Panc1 (cell line): ENCODE measurements around the gene CEP164. TPM values are rescaled to one million over a fixed set of nuclear protein-coding genes. Genes with fewer than 3 reads are reported as not detected.

Experiments
- ATAC-seq: fragments of 200-7000 bp; cut with Tn5 transposase; 2 replicates; pipeline ENCODE4 v1.9.1; 2020; ENCODE audit warnings: mild to moderate bottlenecking, moderate library complexity
- BruUV-seq: library from RNA; stranded (reverse); fragments of 400-500 nt; replicated peaks from 2 replicates; lab custom pipeline; 2021; lab: Mats Ljungman, UMichigan
- CTCF ChIA-PET: fragments of 300-600 bp; sonication (Branson Sonifier 250); formaldehyde crosslinking; loops from one replicate; lab custom pipeline; 2022; ENCODE audit warnings: antibody characterized with exemption; lab: Charles Lee
- POLR2A ChIA-PET: fragments of 300-600 bp; sonication (Branson Sonifier 250); formaldehyde crosslinking; loops from one replicate; lab custom pipeline; 2022; ENCODE audit warnings: antibody characterized with exemption; lab: Charles Lee
- DNase-seq: peaks from one replicate; pipeline ENCODE4 v3.0.0-alpha.2; 2010; ENCODE audit warnings: low read depth, low spot score
- H3K27ac ChIP-seq: 2 replicates; pipeline ENCODE4 v1.5.1; 2011; ENCODE audit warnings: mild to moderate bottlenecking, low read length, inconsistent platforms
- H3K27me3 ChIP-seq: fragments of 200-500 bp; sonication (Bioruptor generic); 2 replicates; pipeline ENCODE4 v1.6.0; 2014; ENCODE audit warnings: low read length, inconsistent platforms; ENCODE audit not compliant: control insufficient read depth, insufficient read depth
- H3K36me3 ChIP-seq: fragments of 200-500 bp; sonication (Bioruptor generic); 2 replicates; pipeline ENCODE4 v1.5.1; 2014; ENCODE audit warnings: inconsistent platforms, mild to moderate bottlenecking, low read length, moderate library complexity; ENCODE audit not compliant: control insufficient read depth, insufficient read depth
- H3K4me1 ChIP-seq: 2 replicates; pipeline ENCODE4 v1.5.1; 2011; ENCODE audit warnings: inconsistent platforms, mild to moderate bottlenecking, low read length, moderate library complexity; ENCODE audit not compliant: control insufficient read depth, insufficient read depth
- H3K4me3 ChIP-seq, 2 experiments: 2 replicates each; pipeline ENCODE4 v1.5.1; 2011 to 2012; ENCODE audit warnings: low read depth in 2 of 2, low read length in 2 of 2, mild to moderate bottlenecking in 2 of 2, inconsistent platforms in 1 of 2, moderate library complexity in 1 of 2
- H3K9me3 ChIP-seq: fragments of 200-500 bp; sonication (Bioruptor generic); 2 replicates; pipeline ENCODE4 v1.5.1; 2014; ENCODE audit warnings: low read depth, mild to moderate bottlenecking, inconsistent platforms, low read length, moderate library complexity; ENCODE audit not compliant: control insufficient read depth, insufficient read depth
- CTCF ChIP-seq: fragments of 450-650 bp; IDR thresholded peaks from 2 replicates; pipeline ENCODE4 v1.5.1; 2017; ENCODE audit warnings: mild to moderate bottlenecking
- POLR2AphosphoS5 ChIP-seq: IDR thresholded peaks from 2 replicates; pipeline ENCODE4 v1.6.1; 2012; ENCODE audit warnings: mild to moderate bottlenecking, low read depth, low read length, moderate library complexity
- REST ChIP-seq, 2 experiments: IDR thresholded peaks; 2 replicates each; pipeline ENCODE4 v1.6.1; 2011 to 2012; ENCODE audit warnings: low read depth in 2 of 2, control low read depth in 1 of 2, low read length in 1 of 2, mild to moderate bottlenecking in 1 of 2, moderate library complexity in 1 of 2; ENCODE audit not compliant: insufficient read depth in 1 of 2
- SIN3A ChIP-seq: IDR thresholded peaks from 2 replicates; pipeline ENCODE4 v1.6.1; 2012; ENCODE audit warnings: low read depth, mild to moderate bottlenecking, low read length, moderate library complexity, borderline replicate concordance; ENCODE audit not compliant: insufficient read depth
- TCF7L2 ChIP-seq: IDR thresholded peaks from 2 replicates; pipeline ENCODE4 v1.6.1; 2011; ENCODE audit warnings: mild to moderate bottlenecking, low read depth, low read length, inconsistent platforms
- in situ Hi-C: cut with HindIII; loops from 2 replicates; pipeline ENCODE4 v1.10.0; 2016; ENCODE audit warnings: low sequenced_read_pairs, low pct_unique_long_range_greater_than_20kb
- intact Hi-C: fragments of 100-400 bp; cut with micrococcal nuclease; formaldehyde crosslinking; loops from one replicate; pipeline ENCODE4 v1.10.0; 2022; ENCODE audit not compliant: unreplicated experiment
- total RNA-seq: library from RNA; stranded (reverse); gene quantifications from one replicate; pipeline ENCODE4 v1.2.1, GENCODE V29; 2021; ENCODE audit not compliant: unreplicated experiment

The CEP164 gene
- total RNA-seq, 1 experiment from 2014 or later: 75.4 TPM

- no peak for TF ChIP-seq TCF7L2
- TF ChIP-seq SIN3A: no peak
- no peak for TF ChIP-seq CTCF
- no peak for TF ChIP-seq POLR2AphosphoS5
- no peak for TF ChIP-seq REST (IDR thresholded peaks at IDR 0.05; ENCODE audit: insufficient read depth in 1 of 2, low read depth in 2 of 2, low read length in 1 of 2)
- CTCF ChIA-PET: no interaction called here
- H3K27me3 ChIP-seq: no peaks in the 10 kb centered on the region
- intact Hi-C loops (no loop called here), in situ Hi-C loops (no loop called here)
- H3K9me3 ChIP-seq: no peaks in the 10 kb centered on the region
- DNase-seq (no peak), ATAC-seq (no peak)
- H3K4me3 ChIP-seq: no peak overlapping the region
- no peaks in the 10 kb centered on the region for H3K4me1 ChIP-seq
- no TSS peak for BruUV-seq
- POLR2A ChIA-PET: no interaction called here
- H3K27ac ChIP-seq: no peak overlapping the region
- peaks cover 11% of the 10 kb centered on the region for H3K36me3 ChIP-seq
Observed at GRCh38 chr11:117376517-117376916, 48.9 kb downstream of the CEP164 start.

- Histone ChIP-seq H3K27ac (no peak overlapping the region), H3K9me3 (no peaks in the 10 kb centered on the region), H3K4me1 (no peaks in the 10 kb centered on the region), H3K36me3 (peaks cover 11% of the 10 kb centered on the region), H3K4me3 (no peak overlapping the region), H3K27me3 (no peaks in the 10 kb centered on the region)
- in situ Hi-C loops (no loop called here), intact Hi-C loops (no loop called here)
- CTCF ChIA-PET: no interaction called here
- TF ChIP-seq CTCF (no peak), TCF7L2 (no peak), POLR2AphosphoS5 (no peak)
- ATAC-seq (no peak), DNase-seq (no peak)
- no TSS peak for BruUV-seq
- POLR2A ChIA-PET: no interaction called here
Observed at GRCh38 chr11:117378976-117379865, 51.6 kb downstream of the CEP164 start.
